Fibroblast of the aortic adventitia (primary cell): Measurements from ENCODE around the gene SPECC1L. TPM values are rescaled to one million over a fixed set of nuclear protein-coding genes. Genes with fewer than 3 reads are reported as not detected.

Source experiments
- DNase-seq: peaks from one replicate; pipeline ENCODE4 v3.0.0-alpha.2; 2010; ENCODE audit warnings: low read depth
- H3K4me3 ChIP-seq: 2 replicates; pipeline ENCODE4 v1.5.1; 2011; ENCODE audit warnings: low read depth, mild to moderate bottlenecking, control low read depth, low read length, moderate library complexity
- CTCF ChIP-seq: IDR thresholded peaks from 2 replicates; pipeline ENCODE4 v1.5.1; 2011; ENCODE audit warnings: mild to moderate bottlenecking, low read length, control low read depth, inconsistent platforms; ENCODE audit not compliant: insufficient read depth
- total RNA-seq: library from RNA; depleted of rRNA; stranded (reverse); fragments of >200 nt; gene quantifications from 2 replicates; pipeline ENCODE4 v1.2.3, GENCODE V29; 2012; ENCODE audit warnings: low replicate concordance

SPECC1L gene
- total RNA-seq, 1 donor, result 43.2 TPM

GRCh38 chr22:24331468-24332440, 61.1 kb downstream of the SPECC1L start:
- DNase-seq, result no peak
- TF ChIP-seq CTCF, result no peak
- no peak overlapping the region for H3K4me3 ChIP-seq

- H3K4me3 ChIP-seq, result no peak overlapping the region
- no peak for TF ChIP-seq CTCF
- peak; percentile 78 for DNase-seq
Observed at GRCh38 chr22:24333301-24333700, 62.7 kb downstream of the SPECC1L start.

- TF ChIP-seq CTCF, result no peak
- H3K4me3 ChIP-seq, result no peak overlapping the region
- no peak for DNase-seq
Observed at GRCh38 chr22:24335496-24335895, 64.9 kb downstream of the SPECC1L start.

- H3K4me3 ChIP-seq, result no peak overlapping the region
- no peak for TF ChIP-seq CTCF
- DNase-seq, result no peak
Observed at GRCh38 chr22:24337894-24338645, 67.4 kb downstream of the SPECC1L start.

- no peak overlapping the region for H3K4me3 ChIP-seq
- DNase-seq, result peak; percentile 31
- TF ChIP-seq CTCF, result no peak
Observed at GRCh38 chr22:24338726-24339451, 68.3 kb downstream of the SPECC1L start.

GRCh38 chr22:24339452-24339747, 68.8 kb downstream of the SPECC1L start:
- TF ChIP-seq CTCF, result no peak
- H3K4me3 ChIP-seq, result no peak overlapping the region

More at GRCh38 chr22:24339452-24339747, 68.8 kb downstream of the SPECC1L start:
- no peak for DNase-seq
